ENCODE results near the gene ELP1.

Gene ELP1

GRCh38 chr9:108882052-108882888, 51.7 kb downstream of the ELP1 start:
- DNase-seq (ENCODE audit: low read depth) = no peak

GRCh38 chr9:108880738-108881316, 53.1 kb downstream of the ELP1 start:
- DNase-seq (ENCODE audit: low read depth) = no peak

- no peak for DNase-seq (ENCODE audit: low read depth)
Measured at GRCh38 chr9:108877524-108877923, 56.4 kb downstream of the ELP1 start.

- DNase-seq (ENCODE audit: low read depth) = no peak
Measured at GRCh38 chr9:108876425-108876824, 57.5 kb downstream of the ELP1 start.

- DNase-seq (ENCODE audit: low read depth) = no peak
Measured at GRCh38 chr9:108874058-108874788, 59.7 kb downstream of the ELP1 start.

- no peak for DNase-seq (ENCODE audit: low read depth)
Measured at GRCh38 chr9:108869092-108869725, 64.7 kb downstream of the ELP1 start.

- DNase-seq (ENCODE audit: low read depth) = no peak
Measured at GRCh38 chr9:108867829-108868228, 66.1 kb downstream of the ELP1 start.

GRCh38 chr9:108867116-108867515, 66.8 kb downstream of the ELP1 start:
- no peak for DNase-seq (ENCODE audit: low read depth)

- DNase-seq (ENCODE audit: low read depth) = no peak
Measured at GRCh38 chr9:108866001-108866420, 67.9 kb downstream of the ELP1 start.

- DNase-seq (ENCODE audit: low read depth) = no peak
Measured at GRCh38 chr9:108865037-108865436, 68.9 kb downstream of the ELP1 start.

GRCh38 chr9:108864446-108864845, 69.5 kb downstream of the ELP1 start:
- DNase-seq (ENCODE audit: low read depth) = no peak

GRCh38 chr9:108863891-108864290, 70.0 kb downstream of the ELP1 start:
- DNase-seq (ENCODE audit: low read depth) = no peak

- DNase-seq (ENCODE audit: low read depth) = no peak
Measured at GRCh38 chr9:108861997-108862396, 71.9 kb downstream of the ELP1 start, which contains the start of gene ACTL7A. ACTL7A (plus strand) TSS chr9:108862266; CDS start chr9:108862323, 57 bp downstream.

- DNase-seq (ENCODE audit: low read depth) = no peak
Measured at GRCh38 chr9:108861464-108861863, 72.5 kb downstream of the ELP1 start.

GRCh38 chr9:108860764-108861163, 73.2 kb downstream of the ELP1 start:
- DNase-seq (ENCODE audit: low read depth) = no peak

GRCh38 chr9:108860354-108860753, 73.6 kb downstream of the ELP1 start:
- no peak for DNase-seq (ENCODE audit: low read depth)

- DNase-seq (ENCODE audit: low read depth) = no peak
Measured at GRCh38 chr9:108859459-108860114, 74.3 kb downstream of the ELP1 start.

- DNase-seq (ENCODE audit: low read depth) = no peak
Measured at GRCh38 chr9:108857572-108857971, 76.4 kb downstream of the ELP1 start.

- DNase-seq (ENCODE audit: low read depth) = no peak
Measured at GRCh38 chr9:108855888-108856287, 78.0 kb downstream of the ELP1 start, which contains the start of gene ACTL7B. ACTL7B (minus strand) TSS chr9:108855986; CDS start chr9:108855930, 56 bp downstream.

- no peak for DNase-seq (ENCODE audit: low read depth)
Measured at GRCh38 chr9:108855529-108855886, 78.4 kb downstream of the ELP1 start.

- no peak for DNase-seq (ENCODE audit: low read depth)
Measured at GRCh38 chr9:108854641-108855528, 79.0 kb downstream of the ELP1 start.
